Stimulated activated CD4-positive, alpha-beta T cell treated with anti-CD3 and anti-CD28 coated beads, Interleukin-1b, Interleukin-23, amount 100 ng/mL, for 24 hours (primary cell): Measurements from ENCODE around the gene RNF169.

Experiments
- DNase-seq, 4 experiments: peaks; one replicate each; pipeline ENCODE4 v3.0.0-alpha.2; 2020; ENCODE audit warnings: low read depth in 4 of 4, low spot score in 1 of 4

The RNF169 gene

DNA sequence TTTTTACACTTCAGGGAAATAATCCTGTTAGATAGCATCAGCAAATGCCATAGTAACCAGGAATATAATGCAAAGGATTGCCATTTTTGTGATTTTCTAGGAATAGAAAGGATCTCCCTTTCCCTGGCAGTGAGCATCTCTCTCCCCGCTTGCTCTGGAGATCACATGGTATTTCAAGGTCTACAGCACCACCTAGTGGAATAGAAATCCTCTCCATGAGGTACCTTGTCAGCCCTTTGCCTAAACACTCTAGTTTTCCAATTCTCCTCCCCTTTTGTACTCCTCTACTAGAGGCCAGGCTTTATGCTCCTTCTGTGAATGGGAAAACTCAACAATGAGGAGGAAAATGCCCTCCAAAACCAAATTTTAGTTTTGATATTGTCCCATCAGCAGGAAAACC lies 121.8 kb downstream of the RNF169 start:
- DNase-seq: no peak

DNA sequence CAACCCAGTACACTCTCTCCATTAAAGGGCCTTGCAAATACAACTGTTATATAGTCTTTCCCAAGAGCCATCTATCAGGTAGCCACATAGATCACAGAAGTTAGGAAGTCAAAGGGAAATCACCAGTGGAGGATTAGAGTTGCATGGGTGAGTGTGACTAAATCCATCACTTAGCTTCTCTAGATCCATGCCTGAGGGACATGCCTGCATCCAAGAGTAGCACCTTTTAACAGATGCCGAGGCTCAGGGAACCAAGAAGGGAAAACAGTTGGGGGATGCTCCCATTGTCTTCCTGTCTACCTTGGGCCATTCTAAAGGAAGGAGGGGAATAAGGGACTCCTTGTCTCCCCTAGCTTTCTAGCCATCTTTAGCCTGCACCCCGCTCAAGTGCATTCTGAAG lies 122.4 kb downstream of the RNF169 start:
- no peak for DNase-seq

DNA sequence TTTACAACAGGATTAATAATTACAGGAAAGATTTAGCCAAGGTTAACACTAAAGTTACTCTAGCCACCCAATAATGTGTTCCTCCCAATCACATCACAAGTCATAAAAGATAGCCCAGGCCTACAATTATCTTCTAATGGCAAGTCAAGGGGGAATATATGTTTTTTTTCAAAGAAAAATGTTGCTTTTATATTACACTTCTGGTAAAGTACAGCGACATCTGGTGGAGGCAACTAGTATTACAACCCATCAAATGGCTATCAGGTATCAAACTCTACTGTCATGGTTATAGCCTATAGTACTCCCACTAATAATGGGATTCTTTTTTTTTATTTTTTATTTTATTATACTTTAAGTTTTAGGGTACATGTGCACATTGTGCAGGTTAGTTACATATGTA lies 128.5 kb downstream of the RNF169 start:
- no peak for DNase-seq
